BLaER1 (cell line): ENCODE data around the gene COL8A2.

Source experiments
- H3K27ac ChIP-seq: shearing (Covaris generic); formaldehyde crosslinking; 2 replicates; pipeline ENCODE4 v1.8.1; 2022
- H3K27me3 ChIP-seq: shearing (Covaris generic); formaldehyde crosslinking; 2 replicates; pipeline ENCODE4 v1.8.1; 2022
- H3K36me3 ChIP-seq: shearing (Covaris generic); formaldehyde crosslinking; 2 replicates; pipeline ENCODE4 v1.8.1; 2022
- H3K4me1 ChIP-seq: shearing (Covaris generic); formaldehyde crosslinking; 2 replicates; pipeline ENCODE4 v1.8.1; 2022
- H3K4me2 ChIP-seq: shearing (Covaris generic); formaldehyde crosslinking; 2 replicates; pipeline ENCODE4 v1.8.1; 2022
- H3K4me3 ChIP-seq: shearing (Covaris generic); formaldehyde crosslinking; 2 replicates; pipeline ENCODE4 v1.8.1; 2022
- H3K9ac ChIP-seq: shearing (Covaris generic); formaldehyde crosslinking; 2 replicates; pipeline ENCODE4 v1.8.1; 2022
- H3K9me3 ChIP-seq: shearing (Covaris generic); formaldehyde crosslinking; 2 replicates; pipeline ENCODE4 v1.8.1; 2022
- H4K20me1 ChIP-seq: shearing (Covaris generic); formaldehyde crosslinking; 2 replicates; pipeline ENCODE4 v1.8.1; 2022
- Cebpa-rat ChIP-seq: shearing (Covaris generic); IDR thresholded peaks from 2 replicates; pipeline ENCODE4 v1.8.1; 2022

COL8A2 gene

DNA sequence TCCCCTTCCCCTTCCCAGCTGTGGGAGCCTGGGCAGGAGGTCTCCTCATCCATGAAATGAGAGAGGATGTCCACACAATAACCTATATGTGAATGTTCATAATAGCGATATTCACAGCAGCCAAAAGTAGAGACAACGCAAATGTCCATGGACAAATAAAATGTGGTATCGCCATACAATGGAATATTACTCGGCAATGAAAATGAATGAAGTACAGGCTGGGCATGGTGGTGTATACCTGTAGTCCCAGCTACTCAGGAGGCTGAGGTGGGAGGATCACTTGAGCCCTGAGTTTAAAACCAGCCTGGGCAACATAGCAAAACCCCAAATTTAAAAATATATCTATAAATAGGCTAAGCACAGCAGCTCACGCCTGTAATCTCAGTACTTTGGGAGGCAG lies 23.5 kb downstream of the COL8A2 start:
- H3K9ac ChIP-seq = no peak overlapping the region
- no peaks in the 10 kb centered on the region for H3K9me3 ChIP-seq
- H3K4me3 ChIP-seq = no peak overlapping the region
- no peaks in the 10 kb centered on the region for H3K27me3 ChIP-seq
- H3K27ac ChIP-seq = no peak overlapping the region
- peaks cover 23% of the 10 kb centered on the region for H3K4me1 ChIP-seq
- H3K4me2 ChIP-seq = no peak overlapping the region
- TF ChIP-seq Cebpa-rat = no peak
- no peaks in the 10 kb centered on the region for H4K20me1 ChIP-seq
- H3K36me3 ChIP-seq = no peaks in the 10 kb centered on the region

DNA sequence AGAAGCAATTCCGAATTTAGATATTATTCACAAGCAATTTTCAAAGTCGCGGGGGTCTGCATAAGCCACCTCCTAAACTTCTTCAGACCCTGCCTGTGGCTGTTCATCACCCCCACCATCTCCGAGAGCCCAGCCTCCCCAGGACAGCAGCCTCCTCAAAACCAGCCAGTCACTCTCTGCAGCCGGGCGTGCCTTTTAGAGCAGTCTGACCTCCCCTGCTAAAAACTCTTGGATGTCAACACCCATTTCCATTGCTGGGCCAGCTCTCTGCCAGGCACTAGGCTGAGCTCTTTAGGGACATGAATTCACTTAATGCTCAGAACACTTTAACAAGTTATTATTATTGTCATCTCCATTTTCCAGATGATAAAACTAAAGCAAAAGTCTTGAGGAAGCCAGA lies 24.6 kb downstream of the COL8A2 start:
- Histone ChIP-seq H3K9ac (no peak overlapping the region), H3K4me2 (no peak overlapping the region), H3K27ac (no peak overlapping the region), H3K36me3 (peaks cover 8% of the 10 kb centered on the region; the same call in 1 of the 2 replicates), H3K27me3 (no peaks in the 10 kb centered on the region), H3K4me1 (peaks cover 29% of the 10 kb centered on the region), H4K20me1 (no peaks in the 10 kb centered on the region), H3K9me3 (no peaks in the 10 kb centered on the region), H3K4me3 (no peak overlapping the region)
- TF ChIP-seq Cebpa-rat = no peak

GRCh38 chr1:36099681-36100341 lies 25.2 kb downstream of the COL8A2 start:
- peaks cover 35% of the 10 kb centered on the region for H3K4me1 ChIP-seq
- no peak overlapping the region for H3K4me3 ChIP-seq
- H4K20me1 ChIP-seq = peaks cover 2% of the 10 kb centered on the region; the same call in 1 of the 2 replicates
- H3K36me3 ChIP-seq = peaks cover 11% of the 10 kb centered on the region
- no peaks in the 10 kb centered on the region for H3K27me3 ChIP-seq
- TF ChIP-seq Cebpa-rat = no peak
- H3K9me3 ChIP-seq = no peaks in the 10 kb centered on the region
- H3K9ac ChIP-seq = no peak overlapping the region
- H3K4me2 ChIP-seq = no peak overlapping the region
- no peak overlapping the region for H3K27ac ChIP-seq

DNA sequence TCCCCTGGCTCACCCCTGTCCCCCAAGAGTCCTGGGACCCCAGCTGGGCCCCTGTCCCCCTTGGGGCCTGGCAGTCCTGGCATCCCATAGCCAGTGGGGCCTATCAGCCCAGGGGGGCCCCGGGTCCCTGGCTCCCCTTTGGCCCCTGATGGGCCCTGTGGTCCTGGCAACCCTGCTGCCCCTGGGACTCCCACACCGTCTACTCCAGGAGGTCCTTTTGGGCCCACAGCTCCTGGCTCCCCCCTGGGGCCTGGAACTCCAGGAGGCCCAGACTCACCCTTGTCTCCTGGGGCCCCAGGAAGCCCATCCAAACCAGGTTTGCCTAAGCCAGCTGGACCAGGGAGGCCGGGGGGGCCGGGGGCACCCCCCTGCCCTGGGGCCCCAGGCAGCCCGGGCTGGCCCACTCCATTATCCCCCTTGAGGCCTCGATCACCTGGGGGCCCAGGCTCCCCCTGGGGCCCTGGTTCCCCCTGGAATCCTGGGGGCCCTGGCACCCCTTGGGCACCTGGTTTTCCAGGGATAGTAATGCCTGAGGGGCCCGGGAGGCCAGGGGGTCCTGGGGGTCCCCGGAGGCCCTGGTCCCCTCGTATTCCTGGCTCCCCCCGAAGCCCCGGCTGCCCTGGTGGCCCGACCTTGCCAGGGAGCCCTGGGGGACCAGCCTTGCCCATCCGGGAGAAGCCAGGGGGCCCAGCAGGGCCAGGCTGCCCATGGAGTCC lies 26.2 kb downstream of the COL8A2 start:
- Histone ChIP-seq H3K9ac (peak overlapping the region; percentile 63; the same call in 1 of the 2 replicates), H3K27ac (peak overlapping the region; percentile 86), H3K9me3 (no peaks in the 10 kb centered on the region), H4K20me1 (peaks cover 12% of the 10 kb centered on the region), H3K4me1 (peaks cover 45% of the 10 kb centered on the region), H3K4me2 (no peak overlapping the region), H3K4me3 (no peak overlapping the region), H3K27me3 (no peaks in the 10 kb centered on the region), H3K36me3 (peaks cover 15% of the 10 kb centered on the region)
- TF ChIP-seq Cebpa-rat = no peak

- H3K4me1 ChIP-seq = peaks cover 53% of the 10 kb centered on the region
- H3K27ac ChIP-seq = peak overlapping the region; percentile 86
- H4K20me1 ChIP-seq = peaks cover 21% of the 10 kb centered on the region
- H3K9me3 ChIP-seq = no peaks in the 10 kb centered on the region
- peaks cover 24% of the 10 kb centered on the region for H3K36me3 ChIP-seq
- no peak for TF ChIP-seq Cebpa-rat
- peak overlapping the region; percentile 63 for H3K9ac ChIP-seq
- H3K4me3 ChIP-seq = no peak overlapping the region
- peak overlapping the region; percentile 96 for H3K4me2 ChIP-seq
- no peaks in the 10 kb centered on the region for H3K27me3 ChIP-seq
These were observed 27.1 kb downstream of the COL8A2 start for GRCh38 chr1:36097693-36098585.

- peak overlapping the region; percentile 86 for H3K27ac ChIP-seq
- no peak overlapping the region for H3K4me3 ChIP-seq
- H3K36me3 ChIP-seq = peaks cover 36% of the 10 kb centered on the region
- TF ChIP-seq Cebpa-rat = no peak
- peak overlapping the region; percentile 63 for H3K9ac ChIP-seq
- H4K20me1 ChIP-seq = peaks cover 33% of the 10 kb centered on the region
- H3K9me3 ChIP-seq = no peaks in the 10 kb centered on the region
- H3K4me1 ChIP-seq = peaks cover 65% of the 10 kb centered on the region
- peak overlapping the region; percentile 96 for H3K4me2 ChIP-seq
- H3K27me3 ChIP-seq = no peaks in the 10 kb centered on the region
These were observed 28.3 kb downstream of the COL8A2 start for GRCh38 chr1:36096500-36097432.

GRCh38 chr1:36095760-36096405 lies 29.1 kb downstream of the COL8A2 start:
- no peak for TF ChIP-seq Cebpa-rat
- Histone ChIP-seq H4K20me1 (peaks cover 41% of the 10 kb centered on the region), H3K4me2 (peak overlapping the region; percentile 96), H3K4me1 (peaks cover 74% of the 10 kb centered on the region), H3K9me3 (no peaks in the 10 kb centered on the region), H3K9ac (0 out of 2 replicates have a peak overlapping the region, but pooled peaks have one; percentile 11), H3K27me3 (no peaks in the 10 kb centered on the region), H3K27ac (peak overlapping the region; percentile 86), H3K36me3 (peaks cover 44% of the 10 kb centered on the region), H3K4me3 (no peak overlapping the region)

- Histone ChIP-seq H3K27me3 (no peaks in the 10 kb centered on the region), H3K4me1 (peaks cover 86% of the 10 kb centered on the region), H4K20me1 (peaks cover 51% of the 10 kb centered on the region), H3K4me2 (peak overlapping the region; percentile 96), H3K9me3 (no peaks in the 10 kb centered on the region), H3K36me3 (peaks cover 49% of the 10 kb centered on the region), H3K4me3 (peak overlapping the region; percentile 49), H3K27ac (peak overlapping the region; percentile 86), H3K9ac (peak overlapping the region; percentile 64)
- no peak for TF ChIP-seq Cebpa-rat
These were observed 30.4 kb downstream of the COL8A2 start for GRCh38 chr1:36094621-36095061.
